Skeletal muscle tissue (tissue), 4 donors: ENCODE data around the gene M6PR. TPM values are rescaled to one million over a fixed set of nuclear protein-coding genes. Genes with fewer than 3 reads are reported as not detected.
"Not testable (repeated sequence)": the region's sequence is repeated elsewhere in the genome, so short reads cannot be mapped to it uniquely, and the experiment has no call there.

Experiments
- H3K27ac ChIP-seq: one replicate; pipeline ENCODE4 v1.7.0; 2013; ENCODE audit warnings: mild to moderate bottlenecking, low read depth, low read length, inconsistent platforms
- H3K27me3 ChIP-seq, 3 donors: one replicate each; pipeline ENCODE4 v1.7.0; 2013; ENCODE audit warnings: low read length in 3 of 3; ENCODE audit not compliant: control insufficient read depth in 3 of 3, insufficient read depth in 3 of 3
- H3K36me3 ChIP-seq, 3 donors: one replicate each; pipeline ENCODE4 v1.7.0; 2013; ENCODE audit warnings: low read length in 3 of 3; ENCODE audit not compliant: control insufficient read depth in 3 of 3, insufficient read depth in 3 of 3
- H3K4me1 ChIP-seq, 3 donors: one replicate each; pipeline ENCODE4 v1.7.0; 2013; ENCODE audit warnings: low read length in 3 of 3, mild to moderate bottlenecking in 3 of 3; ENCODE audit not compliant: control insufficient read depth in 3 of 3, insufficient read depth in 3 of 3
- H3K4me3 ChIP-seq, 3 donors: one replicate each; pipeline ENCODE4 v1.7.0; 2013; ENCODE audit warnings: low read length in 3 of 3
- H3K9ac ChIP-seq, 3 donors: one replicate each; pipeline ENCODE4 v1.7.0; 2013; ENCODE audit warnings: low read length in 3 of 3, mild to moderate bottlenecking in 3 of 3, moderate library complexity in 2 of 3, low read depth in 1 of 3
- H3K9me3 ChIP-seq, 3 donors: one replicate each; pipeline ENCODE4 v1.7.0; 2013; ENCODE audit warnings: low read length in 3 of 3; ENCODE audit not compliant: control insufficient read depth in 3 of 3
- total RNA-seq: library from RNA; depleted of rRNA; stranded (reverse); fragments of >200 nt; gene quantifications from one replicate; pipeline ENCODE4 v1.2.3, GENCODE V29; 2014
- donor health status: Osteomylitis.

Gene M6PR
- total RNA-seq, 1 donor from 2014 or later = 138 TPM

- not testable (repeated sequence) for H3K27me3 ChIP-seq, H3K36me3 ChIP-seq, H3K9me3 ChIP-seq
- Histone ChIP-seq H3K4me3 (peak within 1 kb of the TSS; percentile 82 to 92 (median 89)), H3K27ac (peak within 1 kb of the TSS; percentile 75), H3K4me1 (peaks cover 12 to 18% (median 17%) of the 10 kb centered on the region in 3 donors), H3K9ac (peak within 1 kb of the TSS; percentile 61 to 72 (median 65))
Observed at GRCh38 chr12:8914033-8914715, 35.3 kb downstream of the M6PR start, which contains the start of gene PHC1. Gene PHC1, plus strand, starts transcription at chr12:8914509. Its CDS starts 3,169 bp downstream, at chr12:8917678.

GRCh38 chr12:8913702-8914032 lies 35.8 kb downstream of the M6PR start:
- Histone ChIP-seq H3K9ac (peak overlapping the region; percentile 35 to 67 (median 65)), H3K4me3 (peak overlapping the region; percentile 82 to 92 (median 89)), H3K36me3 (peaks cover 0 to 4% (median 4%) of the 10 kb centered on the region in 3 donors), H3K9me3 (no peaks in the 10 kb centered on the region), H3K27me3 (no peaks in the 10 kb centered on the region), H3K4me1 (peaks cover 12 to 18% (median 17%) of the 10 kb centered on the region in 3 donors), H3K27ac (peak overlapping the region; percentile 75)

DNA sequence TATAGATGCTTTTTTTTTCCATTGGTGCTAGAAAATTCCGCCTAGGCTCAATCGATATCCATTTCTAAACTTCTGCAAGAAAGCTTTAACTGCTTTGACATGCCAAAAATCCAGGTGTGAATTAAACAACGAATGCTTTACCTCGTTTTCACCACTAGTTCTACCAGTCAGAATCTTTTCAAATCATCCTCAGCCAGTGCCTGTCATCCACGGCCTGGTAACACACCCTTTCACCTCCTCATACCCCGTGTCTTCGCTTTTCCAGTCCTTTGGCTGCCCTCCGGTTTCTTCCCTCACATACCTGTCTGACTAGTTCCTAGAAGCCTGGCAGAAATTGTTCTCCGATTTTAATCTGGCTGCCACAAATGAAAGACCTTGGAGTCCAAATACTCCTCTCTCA lies 36.5 kb downstream of the M6PR start:
- H3K9ac ChIP-seq = no peak overlapping the region

GRCh38 chr12:8911606-8912268 lies 37.7 kb downstream of the M6PR start:
- H3K4me1 ChIP-seq = peaks cover 12 to 18% (median 17%) of the 10 kb centered on the region in 3 donors
- no peaks in the 10 kb centered on the region for H3K27me3 ChIP-seq
- no peak overlapping the region for H3K9ac ChIP-seq
- H3K4me3 ChIP-seq = no peak overlapping the region
- H3K27ac ChIP-seq = no peak overlapping the region
- H3K36me3 ChIP-seq = no peaks in the 10 kb centered on the region
- H3K9me3 ChIP-seq = no peaks in the 10 kb centered on the region

More for the DNA sequence above, 36.5 kb downstream of the M6PR start:
- Histone ChIP-seq H3K4me3 (no peak overlapping the region), H3K27ac (no peak overlapping the region), H3K27me3 (no peaks in the 10 kb centered on the region), H3K4me1 (peaks cover 12 to 18% (median 17%) of the 10 kb centered on the region in 3 donors), H3K9me3 (no peaks in the 10 kb centered on the region), H3K36me3 (no peaks in the 10 kb centered on the region)

DNA sequence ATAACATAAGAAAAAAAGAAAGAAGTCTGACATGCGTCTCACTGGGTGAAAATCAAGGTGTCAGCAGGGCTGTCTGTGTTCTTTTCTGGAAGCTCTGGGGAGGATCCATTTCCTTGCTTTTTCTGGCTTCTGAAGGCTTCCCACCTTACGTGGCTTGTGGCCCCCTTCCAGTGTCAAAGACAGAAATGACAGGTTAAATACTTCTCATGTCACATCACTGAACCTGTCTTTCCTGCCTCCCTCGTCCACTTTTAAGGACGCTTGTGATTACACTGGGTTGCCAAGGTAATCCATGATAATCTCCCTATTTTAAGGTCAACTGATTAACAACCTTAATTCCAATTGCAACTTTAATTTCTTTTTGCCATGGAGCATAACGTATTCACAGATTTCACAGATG lies 39.7 kb downstream of the M6PR start:
- Histone ChIP-seq H3K4me1 (peaks cover 6 to 10% (median 8%) of the 10 kb centered on the region in 3 donors), H3K9ac (no peak overlapping the region), H3K27me3 (no peaks in the 10 kb centered on the region), H3K9me3 (no peaks in the 10 kb centered on the region), H3K36me3 (no peaks in the 10 kb centered on the region), H3K4me3 (no peak overlapping the region), H3K27ac (no peak overlapping the region)

DNA sequence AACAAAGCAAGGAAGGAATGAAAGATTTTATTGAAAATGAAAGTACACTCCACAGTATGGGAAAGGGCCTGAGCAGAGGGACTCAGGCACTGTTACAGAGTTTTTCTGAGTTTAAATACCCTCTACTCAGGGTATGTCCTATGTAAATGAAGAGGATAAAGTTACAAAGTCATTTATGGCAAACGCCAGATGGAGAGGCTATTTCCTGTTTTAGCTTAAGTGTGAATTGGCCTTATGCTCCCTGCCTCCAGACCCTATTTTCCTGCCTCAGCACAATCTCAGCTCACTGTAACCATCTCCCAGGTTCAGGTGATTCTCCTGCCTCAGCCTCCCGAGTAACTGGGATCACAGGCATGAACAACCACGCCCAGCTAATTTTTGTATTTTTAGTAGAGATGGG lies 41.9 kb downstream of the M6PR start:
- Histone ChIP-seq H3K9ac (no peak overlapping the region), H3K27me3 (no peaks in the 10 kb centered on the region), H3K36me3 (no peaks in the 10 kb centered on the region), H3K9me3 (no peaks in the 10 kb centered on the region), H3K4me3 (no peak overlapping the region), H3K4me1 (no peaks in the 10 kb centered on the region), H3K27ac (no peak overlapping the region)

DNA sequence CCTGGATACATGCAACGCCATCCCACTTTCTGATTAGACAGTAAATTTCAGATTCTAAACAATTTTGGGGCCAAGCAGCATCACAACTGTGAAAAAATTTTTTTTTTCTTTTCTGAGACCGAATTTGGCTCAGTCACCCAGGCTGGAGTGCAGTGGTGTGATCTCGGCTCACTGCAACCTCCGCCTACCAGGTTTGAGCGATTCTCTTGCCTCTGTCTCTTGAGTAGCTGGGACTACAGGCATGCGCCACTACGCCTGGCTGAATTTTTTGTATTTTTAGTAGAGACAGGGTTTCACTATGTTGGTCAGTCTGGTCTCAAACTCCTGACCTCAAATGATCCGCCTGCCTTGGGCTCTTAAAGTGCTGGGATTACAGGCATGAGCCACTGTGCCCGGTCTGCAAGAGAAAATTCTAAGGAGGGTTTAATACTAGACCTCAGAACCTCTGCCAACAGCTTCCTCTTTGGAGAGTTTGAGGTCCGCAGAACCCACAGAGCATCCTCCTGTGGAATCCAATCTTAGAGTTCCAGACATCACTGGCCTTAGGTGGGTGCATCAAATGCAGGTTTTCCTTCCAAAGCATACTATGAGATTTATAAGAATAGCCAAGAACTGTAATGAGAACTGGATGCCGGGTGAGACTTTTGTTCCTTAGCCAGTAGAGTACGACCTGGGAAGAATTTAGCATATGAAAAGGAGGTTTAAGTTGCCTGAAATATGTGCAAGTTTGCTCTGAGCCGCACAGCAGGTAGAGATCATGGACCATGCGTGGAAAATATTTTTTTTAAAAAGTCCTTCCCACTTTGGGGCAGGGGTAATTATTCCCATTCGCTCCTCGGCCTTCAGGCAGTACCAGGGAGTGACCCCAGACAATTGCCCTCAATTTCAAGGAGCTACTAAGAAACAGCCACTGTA lies 42.9 kb downstream of the M6PR start:
- no peaks in the 10 kb centered on the region for H3K9me3 ChIP-seq
- H3K9ac ChIP-seq = no peak overlapping the region
- H3K27me3 ChIP-seq = no peaks in the 10 kb centered on the region
- no peaks in the 10 kb centered on the region for H3K4me1 ChIP-seq
- no peak overlapping the region for H3K27ac ChIP-seq
- no peaks in the 10 kb centered on the region for H3K36me3 ChIP-seq
- no peak overlapping the region for H3K4me3 ChIP-seq

DNA sequence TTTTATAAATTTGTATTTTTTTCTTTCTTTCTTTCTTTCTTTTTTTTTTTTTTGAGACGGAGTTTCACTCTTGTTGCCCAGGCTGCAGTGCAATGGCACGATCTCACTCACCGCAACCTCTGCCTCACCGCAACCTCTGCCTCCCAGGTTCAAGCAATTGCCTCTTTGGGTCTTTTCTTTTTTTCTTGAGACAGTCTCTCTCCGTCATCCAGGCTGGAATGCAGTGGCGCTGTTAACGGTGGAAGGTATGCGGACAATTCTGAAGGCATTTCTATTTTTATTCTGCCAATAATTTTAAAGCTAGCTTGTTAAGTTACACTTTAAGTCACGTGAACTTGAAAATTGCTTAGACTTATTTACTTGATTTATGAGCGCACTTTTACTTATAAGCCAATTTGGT lies 43.9 kb downstream of the M6PR start:
- Histone ChIP-seq H3K9me3 (no peaks in the 10 kb centered on the region), H3K4me3 (no peak overlapping the region), H3K4me1 (no peaks in the 10 kb centered on the region), H3K27ac (no peak overlapping the region), H3K27me3 (no peaks in the 10 kb centered on the region), H3K36me3 (no peaks in the 10 kb centered on the region), H3K9ac (no peak overlapping the region)

DNA sequence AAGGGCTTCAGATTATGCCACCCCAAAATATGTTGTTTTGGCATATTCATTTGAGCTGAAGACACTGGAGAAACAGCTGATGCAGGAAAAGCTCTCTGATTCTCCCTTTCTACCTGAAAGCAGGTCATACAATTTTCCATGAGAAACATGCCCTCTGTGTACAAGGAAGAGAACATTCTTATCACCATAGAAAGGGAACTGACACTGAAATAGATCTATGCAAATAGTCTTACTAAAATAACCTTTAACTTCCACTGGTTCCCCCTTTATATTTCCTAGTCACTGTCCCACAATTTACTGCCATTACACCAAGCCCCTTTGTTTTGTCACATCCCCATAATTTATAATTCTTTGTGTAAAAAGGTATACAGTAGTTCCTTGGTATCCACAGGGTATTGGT lies 44.8 kb downstream of the M6PR start:
- H3K36me3 ChIP-seq = no peaks in the 10 kb centered on the region
- no peak overlapping the region for H3K4me3 ChIP-seq
- H3K9me3 ChIP-seq = no peaks in the 10 kb centered on the region
- H3K27ac ChIP-seq = no peak overlapping the region
- H3K4me1 ChIP-seq = no peaks in the 10 kb centered on the region
- no peaks in the 10 kb centered on the region for H3K27me3 ChIP-seq
- no peak overlapping the region for H3K9ac ChIP-seq
